RWPE2 (cell line): ENCODE results near the gene BFAR.
"Not testable (repeated sequence)": the region's sequence is repeated elsewhere in the genome, so short reads cannot be mapped to it uniquely, and the experiment has no call there.

Experiments used
- ATAC-seq: fragments of 200-7000 bp; cut with Tn5 transposase; 3 replicates; pipeline ENCODE4 v1.9.1; 2021; ENCODE audit warnings: low read depth
- DNase-seq: peaks from one replicate; pipeline ENCODE4 v3.0.0-alpha.2; 2020; ENCODE audit warnings: low spot score
- H3K27ac ChIP-seq: fragments of 450-650 bp; 2 replicates; pipeline ENCODE4 v1.5.1; 2017; ENCODE audit warnings: mild to moderate bottlenecking; ENCODE audit not compliant: poor library complexity, severe bottlenecking
- H3K27me3 ChIP-seq: fragments of 250-450 bp; sonication (Bioruptor Pico); 2 replicates; pipeline ENCODE4 v1.5.1; 2021; ENCODE audit warnings: mild to moderate bottlenecking, moderate library complexity; ENCODE audit not compliant: insufficient read depth, poor library complexity, severe bottlenecking
- H3K36me3 ChIP-seq: fragments of 250-450 bp; sonication (Bioruptor Pico); 2 replicates; pipeline ENCODE4 v1.5.1; 2020; ENCODE audit warnings: low read depth, mild to moderate bottlenecking, moderate library complexity
- H3K4me1 ChIP-seq: fragments of 250-450 bp; sonication (Bioruptor Pico); 2 replicates; pipeline ENCODE4 v1.5.1; 2021; ENCODE audit warnings: mild to moderate bottlenecking, moderate library complexity; ENCODE audit not compliant: insufficient read depth, poor library complexity, severe bottlenecking
- H3K4me3 ChIP-seq: fragments of 250-450 bp; sonication (Bioruptor Pico); 2 replicates; pipeline ENCODE4 v1.5.1; 2021; ENCODE audit warnings: mild to moderate bottlenecking, moderate library complexity; ENCODE audit not compliant: severe bottlenecking
- H3K9me3 ChIP-seq: fragments of 250-450 bp; sonication (Bioruptor Pico); 2 replicates; pipeline ENCODE4 v1.5.1; 2021; ENCODE audit warnings: mild to moderate bottlenecking, moderate library complexity; ENCODE audit not compliant: severe bottlenecking
- CTCF ChIP-seq: fragments of 450-650 bp; IDR thresholded peaks from one replicate; pipeline ENCODE4 v1.5.1; 2017; ENCODE audit warnings: mild to moderate bottlenecking, moderate library complexity; ENCODE audit not compliant: poor library complexity, severe bottlenecking

BFAR gene

GRCh38 chr16:14676633-14677032 lies 43.9 kb downstream of the BFAR start:
- Histone ChIP-seq H3K27ac (no peak overlapping the region), H3K4me1 (no peaks in the 10 kb centered on the region), H3K36me3 (no peaks in the 10 kb centered on the region), H3K9me3 (no peaks in the 10 kb centered on the region), H3K27me3 (no peaks in the 10 kb centered on the region), H3K4me3 (no peak overlapping the region)
- ATAC-seq (no peak), DNase-seq (no peak)
- no peak for TF ChIP-seq CTCF

DNA sequence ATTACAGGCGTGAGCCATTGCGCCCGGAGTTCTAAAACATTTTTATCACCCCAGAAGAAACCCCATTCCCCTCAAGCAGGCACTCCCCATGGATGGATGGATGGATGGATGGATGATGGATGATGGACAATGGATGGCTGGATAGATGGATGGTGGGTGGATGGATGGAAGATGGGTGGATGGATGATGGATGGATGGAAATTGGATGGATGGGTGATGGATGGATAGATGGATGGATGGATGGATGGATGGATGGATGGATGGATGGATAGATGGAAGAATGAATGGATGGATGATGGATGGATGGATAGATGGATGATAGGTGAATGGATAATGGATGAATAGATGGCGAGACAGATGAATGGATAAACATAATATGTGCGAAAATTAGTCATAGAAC lies 44.9 kb downstream of the BFAR start:
- H3K27me3 ChIP-seq, result no peaks in the 10 kb centered on the region
- ATAC-seq (no peak), DNase-seq (no peak)
- H3K4me1 ChIP-seq, result no peaks in the 10 kb centered on the region
- no peak for TF ChIP-seq CTCF
- no peaks in the 10 kb centered on the region for H3K9me3 ChIP-seq
- H3K4me3 ChIP-seq, result no peak overlapping the region
- H3K27ac ChIP-seq, result no peak overlapping the region
- no peaks in the 10 kb centered on the region for H3K36me3 ChIP-seq

DNA sequence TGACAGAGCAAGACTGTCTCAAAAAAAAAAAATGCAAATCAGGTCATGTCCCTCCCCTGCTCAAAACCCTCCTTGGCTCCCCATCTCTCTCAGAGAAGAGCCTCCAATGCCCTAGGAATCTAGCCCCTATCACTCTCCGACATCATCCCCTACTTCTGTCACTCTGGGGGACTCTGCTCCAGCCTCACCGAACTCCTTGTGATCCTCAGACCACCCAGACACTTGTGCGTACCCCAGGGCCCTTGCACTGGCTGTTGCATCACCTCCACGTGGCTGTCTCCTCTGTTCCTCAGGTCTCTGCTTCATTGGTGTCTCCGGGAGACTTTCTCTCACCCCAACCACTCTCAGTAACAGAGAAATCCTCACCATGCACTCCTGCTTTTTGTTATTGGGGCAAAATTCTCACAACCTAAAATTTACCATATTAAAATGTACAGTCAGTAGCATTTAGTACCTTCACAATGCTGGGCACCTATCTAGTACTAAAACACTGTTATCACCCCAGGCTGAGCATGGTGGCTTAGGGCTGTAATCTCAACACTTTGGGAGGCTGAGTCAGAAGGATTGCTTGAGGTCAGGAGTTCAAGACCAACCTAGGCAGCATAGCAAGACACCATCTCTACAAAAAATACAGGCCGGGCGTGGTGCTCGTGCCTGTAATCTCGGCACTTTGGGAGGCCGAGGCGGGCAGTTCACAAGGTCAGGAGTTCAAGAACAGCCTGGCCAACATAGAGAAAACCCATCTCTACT lies 46.2 kb downstream of the BFAR start:
- Histone ChIP-seq H3K36me3 (no peaks in the 10 kb centered on the region), H3K27ac (no peak overlapping the region), H3K4me3 (no peak overlapping the region), H3K27me3 (no peaks in the 10 kb centered on the region), H3K4me1 (no peaks in the 10 kb centered on the region), H3K9me3 (no peaks in the 10 kb centered on the region)
- ATAC-seq, result no peak
- no peak for TF ChIP-seq CTCF
- DNase-seq, result no peak

- H3K27me3 ChIP-seq, H3K4me3 ChIP-seq, H3K27ac ChIP-seq, H3K36me3 ChIP-seq, DNase-seq, H3K4me1 ChIP-seq, H3K9me3 ChIP-seq, ATAC-seq: not testable (repeated sequence)
These were observed 47.6 kb downstream of the BFAR start for GRCh38 chr16:14680396-14680795.

DNA sequence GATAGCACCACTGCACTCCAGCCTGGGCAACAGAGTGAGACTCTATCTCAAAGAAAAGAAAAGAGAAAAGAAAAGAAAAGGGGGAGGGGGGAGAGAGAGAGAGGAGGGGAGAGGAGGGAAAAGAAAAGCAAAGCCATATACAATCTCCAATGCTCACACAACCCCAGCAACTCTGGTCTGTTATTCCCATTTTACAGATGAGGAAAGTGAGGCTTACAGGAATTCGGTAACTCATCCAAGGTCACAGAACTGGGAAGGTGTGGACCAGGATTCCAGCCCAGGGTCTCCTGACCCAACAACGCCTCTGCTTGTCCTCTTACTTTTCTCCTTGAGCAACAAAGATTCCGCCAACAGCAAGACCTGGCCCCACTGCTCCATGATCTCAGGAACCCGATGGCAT lies 48.4 kb downstream of the BFAR start:
- DNase-seq (no peak), ATAC-seq (no peak)
- Histone ChIP-seq H3K36me3 (no peaks in the 10 kb centered on the region), H3K9me3 (no peaks in the 10 kb centered on the region), H3K27ac (no peak overlapping the region), H3K27me3 (no peaks in the 10 kb centered on the region), H3K4me1 (no peaks in the 10 kb centered on the region), H3K4me3 (no peak overlapping the region)
- no peak for TF ChIP-seq CTCF
